ENCODE measurements around the gene SWAP70.

SWAP70 gene

DNA sequence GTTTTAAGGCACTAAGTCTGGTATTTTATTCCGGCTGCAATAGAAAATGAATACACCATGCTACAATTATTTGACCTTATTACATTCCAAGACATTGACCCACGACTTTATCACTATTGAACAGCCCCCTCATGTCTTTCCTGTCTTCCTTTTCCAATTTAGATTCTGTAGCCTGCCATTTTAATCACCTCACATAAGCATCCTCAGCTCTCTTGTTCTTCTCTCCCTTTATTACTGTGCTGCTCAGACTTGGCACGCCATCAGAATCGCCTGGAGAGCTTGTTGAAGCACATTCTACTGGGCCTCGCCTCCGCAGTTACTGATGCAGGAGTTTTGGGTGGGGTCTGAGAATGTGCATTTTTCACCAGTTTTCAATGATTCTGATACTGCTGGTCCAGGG is 38.7 kb upstream of the SWAP70 start:
- H3K27ac ChIP-seq (ENCODE audit: low read depth, low read length), result no peak overlapping the region
- H3K4me1 ChIP-seq (ENCODE audit: control insufficient read depth in 1 of 2, insufficient read depth in 2 of 2, low read length in 2 of 2), result peaks cover 0 to 5% of the 10 kb centered on the region in 2 donors
- H3K4me3 ChIP-seq (ENCODE audit: low read depth in 1 of 2, low read length in 2 of 2), result no peak overlapping the region
- H3K9me3 ChIP-seq (ENCODE audit: control insufficient read depth in 1 of 2, low read length in 2 of 2), result no peaks in the 10 kb centered on the region
- H3K36me3 ChIP-seq (ENCODE audit: control insufficient read depth in 1 of 2, insufficient read depth in 2 of 2, low read length in 2 of 2), result no peaks in the 10 kb centered on the region
- H3K9ac ChIP-seq (ENCODE audit: low read depth in 1 of 2, low read length in 2 of 2), result no peak overlapping the region
- no peaks in the 10 kb centered on the region for H3K27me3 ChIP-seq (ENCODE audit: control insufficient read depth in 1 of 2, insufficient read depth in 2 of 2, low read length in 2 of 2)

DNA sequence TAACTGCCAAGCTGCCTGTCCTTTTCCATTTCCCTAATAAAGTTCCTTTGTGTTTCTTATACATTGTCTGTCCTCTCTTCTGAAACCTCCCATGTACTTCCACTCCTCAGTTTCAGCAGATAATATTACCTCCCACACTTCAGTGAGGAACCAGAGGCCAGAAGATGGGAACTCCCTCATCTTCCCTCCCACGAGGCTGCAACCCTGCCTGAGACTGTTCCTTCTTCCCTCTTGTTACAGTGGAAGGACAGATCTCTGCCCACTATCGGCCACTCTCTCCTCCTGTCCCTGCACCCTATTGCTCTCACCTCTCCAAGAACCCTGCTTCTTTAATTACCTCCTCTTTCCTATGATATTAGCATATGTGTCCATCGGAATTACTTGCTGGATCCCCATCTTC is 38.1 kb upstream of the SWAP70 start:
- H3K27me3 ChIP-seq (ENCODE audit: control insufficient read depth in 1 of 2, insufficient read depth in 2 of 2, low read length in 2 of 2), result no peaks in the 10 kb centered on the region
- H3K9me3 ChIP-seq (ENCODE audit: control insufficient read depth in 1 of 2, low read length in 2 of 2), result no peaks in the 10 kb centered on the region
- no peak overlapping the region for H3K27ac ChIP-seq (ENCODE audit: low read depth, low read length)
- peaks cover 0 to 5% of the 10 kb centered on the region in 2 donors for H3K4me1 ChIP-seq (ENCODE audit: control insufficient read depth in 1 of 2, insufficient read depth in 2 of 2, low read length in 2 of 2)
- H3K9ac ChIP-seq (ENCODE audit: low read depth in 1 of 2, low read length in 2 of 2), result no peak overlapping the region
- H3K4me3 ChIP-seq (ENCODE audit: low read depth in 1 of 2, low read length in 2 of 2), result no peak overlapping the region
- no peaks in the 10 kb centered on the region for H3K36me3 ChIP-seq (ENCODE audit: control insufficient read depth in 1 of 2, insufficient read depth in 2 of 2, low read length in 2 of 2)

DNA sequence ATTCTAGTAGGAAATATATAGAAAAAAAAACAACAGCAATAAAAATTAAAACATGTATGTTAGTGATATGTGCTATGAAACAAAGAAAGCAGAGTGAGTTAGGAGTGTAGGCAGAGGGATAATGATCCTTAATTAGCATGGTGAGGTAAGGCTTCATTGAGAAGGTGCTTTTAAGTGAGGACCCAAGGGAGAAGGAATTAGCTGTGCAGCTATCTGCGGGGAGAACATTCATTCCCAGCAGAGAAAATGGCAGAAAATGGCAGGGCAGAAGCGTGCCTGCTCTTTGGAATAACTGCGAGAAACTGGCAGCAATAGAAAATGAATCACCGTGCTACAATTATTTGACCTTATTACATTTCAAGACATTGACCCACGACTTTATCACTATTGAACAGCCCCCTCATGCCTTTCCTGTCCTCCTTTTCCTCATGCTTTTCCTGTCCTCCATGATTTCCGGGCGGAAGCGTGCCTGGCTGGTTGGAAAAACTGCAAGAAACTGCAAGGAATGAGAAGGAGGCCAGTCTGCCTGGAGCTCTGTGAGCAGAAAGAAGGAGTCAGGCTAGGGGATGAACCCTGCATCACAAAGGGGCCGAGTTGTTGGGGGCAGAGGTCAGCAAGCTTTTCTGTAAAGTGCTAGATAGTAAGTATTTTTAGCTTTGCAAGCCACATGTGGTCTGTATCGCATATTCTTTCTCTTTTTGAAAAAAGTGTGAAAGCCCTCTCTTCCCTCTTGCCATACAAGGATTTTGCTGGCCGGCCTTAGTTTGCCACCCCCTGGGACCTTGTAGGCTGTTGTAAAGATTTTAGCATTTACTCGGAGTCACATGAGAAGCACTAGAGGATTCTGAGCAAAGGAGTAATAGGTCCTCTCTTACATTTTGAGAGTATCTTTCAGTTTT is 37.1 kb upstream of the SWAP70 start:
- H3K9me3 ChIP-seq (ENCODE audit: control insufficient read depth in 1 of 2, low read length in 2 of 2), result no peaks in the 10 kb centered on the region
- H3K4me3 ChIP-seq (ENCODE audit: low read depth in 1 of 2, low read length in 2 of 2), result no peak overlapping the region
- no peaks in the 10 kb centered on the region for H3K36me3 ChIP-seq (ENCODE audit: control insufficient read depth in 1 of 2, insufficient read depth in 2 of 2, low read length in 2 of 2)
- H3K4me1 ChIP-seq (ENCODE audit: control insufficient read depth in 1 of 2, insufficient read depth in 2 of 2, low read length in 2 of 2), result peaks cover 0 to 5% of the 10 kb centered on the region in 2 donors
- H3K27me3 ChIP-seq (ENCODE audit: control insufficient read depth in 1 of 2, insufficient read depth in 2 of 2, low read length in 2 of 2), result no peaks in the 10 kb centered on the region
- no peak overlapping the region for H3K27ac ChIP-seq (ENCODE audit: low read depth, low read length)
- no peak overlapping the region for H3K9ac ChIP-seq (ENCODE audit: low read depth in 1 of 2, low read length in 2 of 2)

DNA sequence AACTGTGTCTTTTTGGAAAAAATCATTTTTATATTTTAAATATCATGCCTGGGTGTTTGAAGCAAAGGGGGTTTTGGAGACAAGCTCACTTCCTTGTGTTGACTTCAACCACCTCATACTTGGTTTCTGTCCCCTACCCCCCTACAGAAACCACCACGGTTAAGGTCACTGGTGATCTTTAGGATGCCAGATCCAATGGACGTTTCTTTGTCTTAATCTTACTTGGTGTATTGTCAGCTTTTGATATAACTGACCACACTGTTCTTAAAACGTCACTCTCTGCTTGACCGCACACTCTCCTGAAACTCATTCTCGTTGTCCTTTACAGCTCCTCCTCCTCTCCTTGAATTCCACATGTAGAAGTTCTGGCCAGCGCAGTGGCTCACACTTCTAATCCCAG is 34.8 kb upstream of the SWAP70 start:
- H3K27me3 ChIP-seq (ENCODE audit: control insufficient read depth in 1 of 2, insufficient read depth in 2 of 2, low read length in 2 of 2), result no peaks in the 10 kb centered on the region
- H3K27ac ChIP-seq (ENCODE audit: low read depth, low read length), result no peak overlapping the region
- H3K9ac ChIP-seq (ENCODE audit: low read depth in 1 of 2, low read length in 2 of 2), result no peak overlapping the region
- peaks cover 0 to 5% of the 10 kb centered on the region in 2 donors for H3K4me1 ChIP-seq (ENCODE audit: control insufficient read depth in 1 of 2, insufficient read depth in 2 of 2, low read length in 2 of 2)
- H3K36me3 ChIP-seq (ENCODE audit: control insufficient read depth in 1 of 2, insufficient read depth in 2 of 2, low read length in 2 of 2), result no peaks in the 10 kb centered on the region
- no peak overlapping the region for H3K4me3 ChIP-seq (ENCODE audit: low read depth in 1 of 2, low read length in 2 of 2)
- no peaks in the 10 kb centered on the region for H3K9me3 ChIP-seq (ENCODE audit: control insufficient read depth in 1 of 2, low read length in 2 of 2)

DNA sequence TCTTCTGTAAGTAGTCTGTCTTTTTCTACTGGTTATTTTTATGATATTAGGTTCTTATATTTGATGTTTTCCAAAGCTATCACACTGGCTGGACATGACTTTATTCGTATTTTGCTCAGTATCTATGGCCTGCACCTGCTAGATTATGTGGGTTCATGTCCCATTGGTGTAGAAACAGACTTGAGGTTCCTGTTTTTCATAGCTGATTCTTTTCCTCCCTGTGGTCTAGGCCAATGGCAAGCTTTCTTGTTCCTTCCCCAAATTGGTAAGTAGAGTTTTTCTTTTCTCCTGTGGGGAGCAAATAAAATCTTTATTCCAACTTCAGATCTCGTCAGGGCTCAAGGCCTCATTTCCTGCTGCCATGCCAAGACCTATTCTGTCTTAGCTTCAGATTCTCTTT is 30.2 kb upstream of the SWAP70 start:
- Histone ChIP-seq H3K27ac (ENCODE audit: low read depth, low read length) (no peak overlapping the region), H3K36me3 (ENCODE audit: control insufficient read depth in 1 of 2, insufficient read depth in 2 of 2, low read length in 2 of 2) (no peaks in the 10 kb centered on the region), H3K4me1 (ENCODE audit: control insufficient read depth in 1 of 2, insufficient read depth in 2 of 2, low read length in 2 of 2) (peaks cover 0 to 6% of the 10 kb centered on the region in 2 donors), H3K27me3 (ENCODE audit: control insufficient read depth in 1 of 2, insufficient read depth in 2 of 2, low read length in 2 of 2) (no peaks in the 10 kb centered on the region), H3K9me3 (ENCODE audit: control insufficient read depth in 1 of 2, low read length in 2 of 2) (no peaks in the 10 kb centered on the region), H3K4me3 (ENCODE audit: low read depth in 1 of 2, low read length in 2 of 2) (no peak overlapping the region), H3K9ac (ENCODE audit: low read depth in 1 of 2, low read length in 2 of 2) (no peak overlapping the region)

DNA sequence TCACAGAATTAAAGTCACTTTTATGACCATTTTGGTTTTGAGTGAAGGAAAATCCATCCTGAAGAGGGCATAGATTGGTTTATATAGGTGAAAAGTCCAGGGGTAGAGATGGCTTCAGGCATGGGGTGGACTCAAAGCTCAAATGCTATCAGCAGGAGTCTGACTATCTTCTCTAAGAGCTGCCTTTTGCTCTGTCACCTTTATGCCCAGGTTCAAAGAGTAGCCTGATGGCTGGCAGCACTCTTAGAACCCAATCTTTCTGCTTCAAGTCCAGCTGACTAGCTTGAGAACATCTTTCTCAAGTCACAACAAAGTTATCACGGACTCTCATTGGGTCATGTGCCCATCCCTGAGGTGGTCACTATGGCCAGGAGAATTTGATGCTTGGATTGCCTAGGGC is 27.2 kb upstream of the SWAP70 start:
- no peaks in the 10 kb centered on the region for H3K36me3 ChIP-seq (ENCODE audit: control insufficient read depth in 1 of 2, insufficient read depth in 2 of 2, low read length in 2 of 2)
- peaks cover 11 to 14% of the 10 kb centered on the region in 2 donors for H3K4me1 ChIP-seq (ENCODE audit: control insufficient read depth in 1 of 2, insufficient read depth in 2 of 2, low read length in 2 of 2)
- H3K9ac ChIP-seq (ENCODE audit: low read depth in 1 of 2, low read length in 2 of 2), result no peak overlapping the region
- no peaks in the 10 kb centered on the region for H3K9me3 ChIP-seq (ENCODE audit: control insufficient read depth in 1 of 2, low read length in 2 of 2)
- H3K4me3 ChIP-seq (ENCODE audit: low read depth in 1 of 2, low read length in 2 of 2), result no peak overlapping the region
- H3K27me3 ChIP-seq (ENCODE audit: control insufficient read depth in 1 of 2, insufficient read depth in 2 of 2, low read length in 2 of 2), result no peaks in the 10 kb centered on the region
- no peak overlapping the region for H3K27ac ChIP-seq (ENCODE audit: low read depth, low read length)

DNA sequence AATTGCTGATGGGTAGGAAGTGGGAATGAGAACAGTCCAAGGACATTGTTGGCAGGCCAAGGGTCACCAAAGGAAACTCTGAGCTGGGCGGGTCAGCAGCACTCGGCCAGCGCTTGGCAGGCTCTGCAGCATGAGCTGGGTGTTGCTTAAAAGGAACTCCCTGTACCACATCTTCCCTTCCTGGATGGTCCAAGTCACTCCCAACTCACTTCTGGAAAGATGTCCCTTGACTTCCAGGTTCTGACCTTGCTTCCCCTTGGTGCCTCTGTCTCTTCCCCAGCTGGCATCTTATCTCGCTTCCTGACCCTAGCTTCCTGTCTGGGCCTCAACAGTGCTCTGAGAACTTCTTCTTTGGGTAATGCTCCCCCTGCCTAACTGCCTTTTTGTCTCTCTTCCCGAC is 24.8 kb upstream of the SWAP70 start:
- Histone ChIP-seq H3K9me3 (ENCODE audit: control insufficient read depth in 1 of 2, low read length in 2 of 2) (no peaks in the 10 kb centered on the region), H3K36me3 (ENCODE audit: control insufficient read depth in 1 of 2, insufficient read depth in 2 of 2, low read length in 2 of 2) (no peaks in the 10 kb centered on the region), H3K27ac (ENCODE audit: low read depth, low read length) (no peak overlapping the region), H3K9ac (ENCODE audit: low read depth in 1 of 2, low read length in 2 of 2) (no peak overlapping the region), H3K4me1 (ENCODE audit: control insufficient read depth in 1 of 2, insufficient read depth in 2 of 2, low read length in 2 of 2) (peaks cover 11 to 14% of the 10 kb centered on the region in 2 donors), H3K4me3 (ENCODE audit: low read depth in 1 of 2, low read length in 2 of 2) (no peak overlapping the region), H3K27me3 (ENCODE audit: control insufficient read depth in 1 of 2, insufficient read depth in 2 of 2, low read length in 2 of 2) (no peaks in the 10 kb centered on the region)

DNA sequence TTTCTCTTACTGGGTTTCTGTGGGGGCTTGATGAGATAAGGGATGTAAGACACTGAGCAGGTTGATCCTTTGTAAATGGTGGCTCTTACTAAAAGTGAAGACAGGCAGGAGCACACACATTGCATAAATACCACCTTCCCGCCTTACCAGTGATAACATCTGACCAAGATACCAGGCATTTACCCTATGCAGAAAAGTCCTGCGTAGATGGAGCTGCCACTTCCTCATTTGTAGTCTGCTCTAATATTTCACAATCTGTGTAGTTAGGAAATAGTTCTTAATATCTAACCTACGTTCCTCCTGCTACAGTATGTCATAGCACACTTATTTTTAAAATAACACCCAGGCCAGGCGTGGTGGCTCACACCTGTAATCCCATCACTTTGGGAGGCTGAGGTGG is 23.9 kb upstream of the SWAP70 start:
- Histone ChIP-seq H3K9ac (ENCODE audit: low read depth in 1 of 2, low read length in 2 of 2) (no peak overlapping the region), H3K27me3 (ENCODE audit: control insufficient read depth in 1 of 2, insufficient read depth in 2 of 2, low read length in 2 of 2) (no peaks in the 10 kb centered on the region), H3K4me1 (ENCODE audit: control insufficient read depth in 1 of 2, insufficient read depth in 2 of 2, low read length in 2 of 2) (peaks cover 14 to 17% of the 10 kb centered on the region in 2 donors), H3K4me3 (ENCODE audit: low read depth in 1 of 2, low read length in 2 of 2) (no peak overlapping the region), H3K36me3 (ENCODE audit: control insufficient read depth in 1 of 2, insufficient read depth in 2 of 2, low read length in 2 of 2) (no peaks in the 10 kb centered on the region), H3K27ac (ENCODE audit: low read depth, low read length) (no peak overlapping the region), H3K9me3 (ENCODE audit: control insufficient read depth in 1 of 2, low read length in 2 of 2) (no peaks in the 10 kb centered on the region)

DNA sequence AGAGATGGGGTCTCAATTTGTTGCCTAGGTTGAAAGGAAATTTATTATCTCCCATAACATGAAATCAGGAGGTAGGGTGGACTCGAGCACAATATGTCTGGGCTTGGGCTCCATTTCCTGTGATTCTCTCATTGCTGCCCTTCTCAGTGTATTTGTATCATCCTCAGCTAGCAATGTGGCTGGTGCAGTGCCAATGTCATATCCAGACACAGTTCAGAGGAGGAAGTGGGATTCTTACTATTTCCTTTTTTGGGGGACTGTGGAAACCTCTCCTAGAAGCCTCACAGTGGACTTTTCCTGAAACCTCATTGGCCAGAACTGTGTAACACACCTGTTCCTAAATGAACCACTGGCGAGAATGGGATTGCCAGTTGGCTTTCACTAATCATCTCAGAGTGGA is 21.0 kb upstream of the SWAP70 start:
- Histone ChIP-seq H3K27ac (ENCODE audit: low read depth, low read length) (no peak overlapping the region), H3K4me3 (ENCODE audit: low read depth in 1 of 2, low read length in 2 of 2) (no peak overlapping the region), H3K27me3 (ENCODE audit: control insufficient read depth in 1 of 2, insufficient read depth in 2 of 2, low read length in 2 of 2) (no peaks in the 10 kb centered on the region), H3K9ac (ENCODE audit: low read depth in 1 of 2, low read length in 2 of 2) (no peak overlapping the region), H3K9me3 (ENCODE audit: control insufficient read depth in 1 of 2, low read length in 2 of 2) (peaks cover 0 to 4% of the 10 kb centered on the region in 2 donors), H3K4me1 (ENCODE audit: control insufficient read depth in 1 of 2, insufficient read depth in 2 of 2, low read length in 2 of 2) (peaks cover 17 to 25% of the 10 kb centered on the region in 2 donors), H3K36me3 (ENCODE audit: control insufficient read depth in 1 of 2, insufficient read depth in 2 of 2, low read length in 2 of 2) (no peaks in the 10 kb centered on the region)

DNA sequence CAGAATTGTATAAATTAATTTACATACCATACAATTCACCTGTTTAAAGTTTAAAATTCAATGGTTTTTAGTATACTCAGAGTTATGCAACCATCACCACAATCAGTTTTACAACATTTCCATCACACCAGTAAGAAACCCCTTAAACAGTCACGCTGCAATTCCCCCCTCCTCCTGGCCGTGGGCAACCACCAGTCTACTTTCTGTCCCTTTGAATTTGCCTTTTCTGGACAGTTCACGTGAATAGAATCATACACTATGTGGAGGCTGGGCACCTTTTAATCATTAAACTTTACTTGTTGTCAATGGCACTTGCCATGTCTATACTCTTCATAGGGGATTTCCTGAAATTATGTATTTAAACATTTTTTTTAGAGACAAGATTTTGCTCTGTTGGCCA is 20.1 kb upstream of the SWAP70 start:
- Histone ChIP-seq H3K36me3 (ENCODE audit: control insufficient read depth in 1 of 2, insufficient read depth in 2 of 2, low read length in 2 of 2) (no peaks in the 10 kb centered on the region), H3K4me1 (ENCODE audit: control insufficient read depth in 1 of 2, insufficient read depth in 2 of 2, low read length in 2 of 2) (peaks cover 15 to 25% of the 10 kb centered on the region in 2 donors), H3K27me3 (ENCODE audit: control insufficient read depth in 1 of 2, insufficient read depth in 2 of 2, low read length in 2 of 2) (no peaks in the 10 kb centered on the region)

More for the DNA sequence above, 20.1 kb upstream of the SWAP70 start:
- H3K9ac ChIP-seq (ENCODE audit: low read depth in 1 of 2, low read length in 2 of 2), result no peak overlapping the region
- H3K4me3 ChIP-seq (ENCODE audit: low read depth in 1 of 2, low read length in 2 of 2), result no peak overlapping the region
- peaks cover 0 to 4% of the 10 kb centered on the region in 2 donors for H3K9me3 ChIP-seq (ENCODE audit: control insufficient read depth in 1 of 2, low read length in 2 of 2)
- no peak overlapping the region for H3K27ac ChIP-seq (ENCODE audit: low read depth, low read length)

Data from duodenal mucosa (tissue), 2 donors.